Measurements from ENCODE around the gene TGIF1. TPM values are rescaled to one million over a fixed set of nuclear protein-coding genes. Genes with fewer than 3 reads are reported as not detected.

TGIF1 gene
- total and polyA plus RNA-seq, 2 donors (not counting 1 experiment from before 2014, with no cell fraction given): 30.4 to 140 TPM

GRCh38 chr18:3420919-3421279 is 29.1 kb upstream of the TGIF1 start:
- Histone ChIP-seq H3K9me3 (ENCODE audit: control extremely low read depth in 1 of 3, control insufficient read depth in 2 of 3, insufficient read depth in 1 of 3, low read length in 2 of 3) (peaks cover 0 to 3% (median 0%) of the 10 kb centered on the region in 3 donors), H3K4me2 (replicated peaks; ENCODE audit: low read depth, low read length, poor library complexity, severe bottlenecking) (no peak overlapping the region), H3K4me3 (ENCODE audit: control extremely low read depth in 1 of 5, extremely low read depth in 1 of 5, insufficient read depth in 1 of 5, low read depth in 2 of 5, low read length in 4 of 5) (no peak overlapping the region), H4K20me1 (ENCODE audit: control insufficient read depth, insufficient read depth, low read length, poor library complexity, severe bottlenecking) (no peaks in the 10 kb centered on the region), H3K27ac (ENCODE audit: low read length in 2 of 2) (no peak overlapping the region), H3K4me1 (ENCODE audit: control insufficient read depth in 2 of 2, insufficient read depth in 2 of 2, low read length in 2 of 2) (peaks cover 0 to 3% of the 10 kb centered on the region in 2 donors), H3K36me3 (replicated peaks in 1 of 2; ENCODE audit: control extremely low read depth in 1 of 2, control insufficient read depth in 1 of 2, extremely low read depth in 1 of 2, insufficient read depth in 2 of 2, low read length in 1 of 2) (no peaks in the 10 kb centered on the region), H3K79me2 (ENCODE audit: control insufficient read depth, insufficient read depth, low read length) (no peaks in the 10 kb centered on the region), H3K27me3 (replicated peaks in 1 of 4; ENCODE audit: control extremely low read depth in 1 of 4, control insufficient read depth in 3 of 4, insufficient read depth in 4 of 4, low read length in 3 of 4) (no peaks in the 10 kb centered on the region), H2AFZ (ENCODE audit: insufficient read depth, low read depth, low read length, poor library complexity, severe bottlenecking) (no peak overlapping the region), H3K9ac (ENCODE audit: low read length) (no peak overlapping the region)
- ATAC-seq (ENCODE audit: low read depth) (no peak), DNase-seq (no peak)
- intact Hi-C loops (cut with micrococcal nuclease): no loop called here
- Mint-ChIP-seq H3K27ac (no peak overlapping the region), H3K4me3 (no peak overlapping the region), H3K27me3 (no peaks in the 10 kb centered on the region), H3K4me1 (peaks cover 4% of the 10 kb centered on the region), H3K9me3 (ENCODE audit: insufficient read depth) (peaks cover 4% of the 10 kb centered on the region)
- TF ChIP-seq CTCF (IDR thresholded peaks at IDR 0.05) (no peak), EZH2 (IDR thresholded peaks at IDR 0.05; ENCODE audit: borderline replicate concordance, insufficient read depth, low read depth, low read length, poor library complexity, severe bottlenecking) (no peak)
- ChIA-PET POLR2A (no interaction called here), CTCF (no interaction called here)
- WGBS (ENCODE audit: insufficient coverage): no CpG with 5 or more reads among the region's 2 CpGs

GRCh38 chr18:3422905-3423304 is 27.1 kb upstream of the TGIF1 start:
- no peak overlapping the region for H3K27ac ChIP-seq (ENCODE audit: low read length in 2 of 2)
- no peak overlapping the region for H3K27ac Mint-ChIP-seq
- no peak overlapping the region for H3K4me3 ChIP-seq (ENCODE audit: control extremely low read depth in 1 of 5, extremely low read depth in 1 of 5, insufficient read depth in 1 of 5, low read depth in 2 of 5, low read length in 4 of 5)
- no peaks in the 10 kb centered on the region for H3K27me3 Mint-ChIP-seq
- H2AFZ ChIP-seq (ENCODE audit: insufficient read depth, low read depth, low read length, poor library complexity, severe bottlenecking): no peak overlapping the region
- H3K79me2 ChIP-seq (ENCODE audit: control insufficient read depth, insufficient read depth, low read length): no peaks in the 10 kb centered on the region
- intact Hi-C loops (cut with micrococcal nuclease): no loop called here
- H3K9me3 Mint-ChIP-seq (ENCODE audit: insufficient read depth): peaks cover 4% of the 10 kb centered on the region
- H3K4me1 Mint-ChIP-seq: peaks cover 4% of the 10 kb centered on the region
- H3K4me1 ChIP-seq (ENCODE audit: control insufficient read depth in 2 of 2, insufficient read depth in 2 of 2, low read length in 2 of 2): peaks cover 0 to 3% of the 10 kb centered on the region in 2 donors
- H3K27me3 ChIP-seq (replicated peaks in 1 of 4; ENCODE audit: control extremely low read depth in 1 of 4, control insufficient read depth in 3 of 4, insufficient read depth in 4 of 4, low read length in 3 of 4): no peaks in the 10 kb centered on the region
- ATAC-seq (ENCODE audit: low read depth): no peak
- H3K4me2 ChIP-seq (replicated peaks; ENCODE audit: low read depth, low read length, poor library complexity, severe bottlenecking): no peak overlapping the region
- H3K4me3 Mint-ChIP-seq: no peak overlapping the region
- no peak for DNase-seq
- CTCF ChIA-PET: interaction anchor here (1.1 to 1.6 kb wide), 2 partner anchors 12 to 243 kb away, joined by 4 read pairs; no protein-coding TSS in a partner anchor
- no peak overlapping the region for H3K9ac ChIP-seq (ENCODE audit: low read length)
- H3K36me3 ChIP-seq (replicated peaks in 1 of 2; ENCODE audit: control extremely low read depth in 1 of 2, control insufficient read depth in 1 of 2, extremely low read depth in 1 of 2, insufficient read depth in 2 of 2, low read length in 1 of 2): no peaks in the 10 kb centered on the region
- 100% methylated on average over 1 of the region's 10 CpGs for WGBS (ENCODE audit: insufficient coverage)
- POLR2A ChIA-PET: no interaction called here
- H4K20me1 ChIP-seq (ENCODE audit: control insufficient read depth, insufficient read depth, low read length, poor library complexity, severe bottlenecking): no peaks in the 10 kb centered on the region
- TF ChIP-seq EZH2 (IDR thresholded peaks at IDR 0.05; ENCODE audit: borderline replicate concordance, insufficient read depth, low read depth, low read length, poor library complexity, severe bottlenecking) (no peak), CTCF (IDR thresholded peaks at IDR 0.05) (no peak)
- H3K9me3 ChIP-seq (ENCODE audit: control extremely low read depth in 1 of 3, control insufficient read depth in 2 of 3, insufficient read depth in 1 of 3, low read length in 2 of 3): peaks cover 0 to 3% (median 0%) of the 10 kb centered on the region in 3 donors
